GM18858 (cell line): ENCODE data around the gene EPAS1.
"Not testable (repeated sequence)": the region's sequence is repeated elsewhere in the genome, so short reads cannot be mapped to it uniquely, and the experiment has no call there.

Experiments
- ATAC-seq: cut with Tn5 transposase; IDR thresholded peaks from one replicate; pipeline ENCODE4 v1.9.1; 2021; ENCODE audit not compliant: unreplicated experiment

Gene EPAS1

GRCh38 chr2:46394649-46395510, 97.7 kb downstream of the EPAS1 start:
- ATAC-seq: no peak

GRCh38 chr2:46395730-46396129, 98.5 kb downstream of the EPAS1 start:
- not testable (repeated sequence) for ATAC-seq

GRCh38 chr2:46400016-46400415, 102.8 kb downstream of the EPAS1 start:
- no peak for ATAC-seq

- ATAC-seq: no peak
Measured at GRCh38 chr2:46402874-46403273, 105.7 kb downstream of the EPAS1 start.

GRCh38 chr2:46404181-46404759, 107.1 kb downstream of the EPAS1 start:
- ATAC-seq: no peak

- ATAC-seq: no peak
Measured at GRCh38 chr2:46407852-46408455, 110.7 kb downstream of the EPAS1 start.

- ATAC-seq: no peak
Measured at GRCh38 chr2:46409756-46410155, 112.5 kb downstream of the EPAS1 start.

- ATAC-seq: no peak
Measured at GRCh38 chr2:46410273-46411244, 113.4 kb downstream of the EPAS1 start.

- no peak for ATAC-seq
Measured at GRCh38 chr2:46411245-46411641, 114.0 kb downstream of the EPAS1 start.

- ATAC-seq: no peak
Measured at GRCh38 chr2:46411985-46412384, 114.8 kb downstream of the EPAS1 start.

GRCh38 chr2:46413111-46413510, 115.9 kb downstream of the EPAS1 start:
- no peak for ATAC-seq

- no peak for ATAC-seq
Measured at GRCh38 chr2:46413631-46414030, 116.4 kb downstream of the EPAS1 start.

- no peak for ATAC-seq
Measured at GRCh38 chr2:46414701-46415100, 117.5 kb downstream of the EPAS1 start.

- no peak for ATAC-seq
Measured at GRCh38 chr2:46416280-46416679, 119.1 kb downstream of the EPAS1 start.

- no peak for ATAC-seq
Measured at GRCh38 chr2:46416739-46417403, 119.7 kb downstream of the EPAS1 start.

- no peak for ATAC-seq
Measured at GRCh38 chr2:46420945-46421344, 123.7 kb downstream of the EPAS1 start.

GRCh38 chr2:46421361-46421760, 124.2 kb downstream of the EPAS1 start:
- ATAC-seq: no peak

- ATAC-seq: no peak
Measured at GRCh38 chr2:46422717-46423394, 125.6 kb downstream of the EPAS1 start.

- no peak for ATAC-seq
Measured at GRCh38 chr2:46424937-46425336, 127.7 kb downstream of the EPAS1 start.

- no peak for ATAC-seq
Measured at GRCh38 chr2:46428911-46429436, 131.8 kb downstream of the EPAS1 start.
